PC-3 (cell line): Measurements from ENCODE around the gene MAP1LC3B2. TPM values are rescaled to one million over a fixed set of nuclear protein-coding genes. Genes with fewer than 3 reads are reported as not detected.
A peak's percentile ranks its signal among the peaks of the same experiment; 100 is the strongest.

Experiments
- ATAC-seq: fragments of 200-7000 bp; cut with Tn5 transposase; 2 replicates; pipeline ENCODE4 v1.9.1; 2020; ENCODE audit warnings: mild to moderate bottlenecking, moderate library complexity
- BruUV-seq: library from RNA; stranded (reverse); fragments of 400-500 nt; replicated peaks from 2 replicates; lab custom pipeline; 2021; lab: Mats Ljungman, UMichigan
- CTCF ChIA-PET: fragments of 300-600 bp; sonication (Branson Sonifier 250); formaldehyde crosslinking; loops from one replicate; lab custom pipeline; 2022; ENCODE audit warnings: antibody characterized with exemption; lab: Charles Lee
- POLR2A ChIA-PET: fragments of 300-600 bp; sonication (Branson Sonifier 250); formaldehyde crosslinking; loops from one replicate; lab custom pipeline; 2022; ENCODE audit warnings: antibody characterized with exemption; ENCODE audit not compliant: unreplicated experiment; lab: Charles Lee
- DNase-seq: peaks from one replicate; pipeline ENCODE4 v3.0.0-alpha.2; 2015
- H2AFZ ChIP-seq: fragments of 300-600 bp; sonication (generic); 2 replicates; pipeline ENCODE4 v1.6.0; 2016; ENCODE audit warnings: antibody characterized with exemption, low read length
- H3F3A ChIP-seq: fragments of 300-600 bp; sonication (generic); one replicate; pipeline ENCODE4 v1.6.0; 2017; ENCODE audit warnings: antibody characterized with exemption, low read length, control low read depth, mild to moderate bottlenecking; ENCODE audit not compliant: unreplicated experiment
- H3K27ac ChIP-seq: fragments of 300-600 bp; sonication (generic); 2 replicates; pipeline ENCODE4 v1.5.1; 2016; ENCODE audit warnings: mild to moderate bottlenecking, low read length
- H3K27me3 ChIP-seq: fragments of 300-600 bp; sonication (generic); 2 replicates; pipeline ENCODE4 v1.6.1; 2016; ENCODE audit warnings: low read length, mixed read lengths
- H3K36me3 ChIP-seq: fragments of 300-600 bp; sonication (generic); 2 replicates; pipeline ENCODE4 v1.6.1; 2016; ENCODE audit warnings: low read depth, mixed run types, low read length, mixed read lengths
- H3K4me1 ChIP-seq: fragments of 300-600 bp; sonication (generic); 2 replicates; pipeline ENCODE4 v1.5.1; 2016; ENCODE audit warnings: low read length; ENCODE audit not compliant: insufficient read depth
- H3K4me2 ChIP-seq: fragments of 300-600 bp; sonication (generic); 2 replicates; pipeline ENCODE4 v1.6.0; 2016; ENCODE audit warnings: low read length
- H3K4me3 ChIP-seq: fragments of 300-600 bp; sonication (generic); 2 replicates; pipeline ENCODE4 v1.5.1; 2016; ENCODE audit warnings: mild to moderate bottlenecking, low read length, mixed read lengths
- H3K79me2 ChIP-seq: fragments of 300-600 bp; sonication (generic); 2 replicates; pipeline ENCODE4 v1.6.1; 2017; ENCODE audit warnings: low read length, mixed read lengths
- H3K9ac ChIP-seq: fragments of 300-600 bp; sonication (generic); 2 replicates; pipeline ENCODE4 v1.6.0; 2016; ENCODE audit warnings: mild to moderate bottlenecking, low read length
- H3K9me2 ChIP-seq: fragments of 300-600 bp; sonication (generic); replicated peaks from 2 replicates; pipeline ENCODE4 v1.6.1; 2016; ENCODE audit warnings: mixed run types, low read length, mixed read lengths
- H3K9me3 ChIP-seq: fragments of 300-600 bp; sonication (generic); 2 replicates; pipeline ENCODE4 v1.6.1; 2016; ENCODE audit warnings: low read length, mixed read lengths
- H4K20me1 ChIP-seq: fragments of 300-600 bp; sonication (generic); 2 replicates; pipeline ENCODE4 v1.6.1; 2016; ENCODE audit warnings: low read length, mixed read lengths
- CTCF ChIP-seq: fragments of 300-600 bp; sonication (generic); conservative IDR thresholded peaks from 2 replicates; pipeline ENCODE4 v1.5.1; 2017; ENCODE audit warnings: antibody characterized with exemption, low read depth, mild to moderate bottlenecking, low read length
- EZH2 ChIP-seq: fragments of 300-600 bp; sonication (generic); IDR thresholded peaks from one replicate; pipeline ENCODE4 v1.6.1; 2017; ENCODE audit warnings: antibody characterized with exemption, mild to moderate bottlenecking, low read length; ENCODE audit not compliant: unreplicated experiment
- EZH2phosphoT487 ChIP-seq: fragments of 300-600 bp; sonication (generic); IDR thresholded peaks from 2 replicates; pipeline ENCODE4 v1.6.1; 2018; ENCODE audit warnings: mild to moderate bottlenecking, antibody characterized with exemption, low read length, borderline replicate concordance
- intact Hi-C: fragments of 100-400 bp; cut with micrococcal nuclease; formaldehyde crosslinking; loops from 2 replicates; pipeline ENCODE4 v1.9.0; 2023
- total RNA-seq: library from RNA; depleted of rRNA; stranded (reverse); fragments of >200 nt; gene quantifications from 2 replicates; pipeline ENCODE4 v1.2.3, GENCODE V29; 2014

The MAP1LC3B2 gene
- total RNA-seq, 1 experiment from 2014 or later, result not detected

- no peak overlapping the region for H3K4me3 ChIP-seq
- CTCF ChIA-PET, result no interaction called here
- H3K4me1 ChIP-seq, result no peaks in the 10 kb centered on the region
- no peaks in the 10 kb centered on the region for H3K9me3 ChIP-seq
- H3K9ac ChIP-seq, result no peak overlapping the region
- no peaks in the 10 kb centered on the region for H3F3A ChIP-seq
- no peak overlapping the region for H3K27ac ChIP-seq
- TF ChIP-seq EZH2 (no peak), EZH2phosphoT487 (no peak), CTCF (no peak)
- no peak overlapping the region for H2AFZ ChIP-seq
- DNase-seq (no peak), ATAC-seq (no peak)
- no peak overlapping the region for H3K4me2 ChIP-seq
- POLR2A ChIA-PET, result no interaction called here
- no peaks in the 10 kb centered on the region for H3K27me3 ChIP-seq
- 0 out of 2 replicates have a peak, but pooled peaks cover 3% of the 10 kb centered on the region for H3K9me2 ChIP-seq
- BruUV-seq, result no TSS peak
- no peaks in the 10 kb centered on the region for H4K20me1 ChIP-seq
- no peaks in the 10 kb centered on the region for H3K79me2 ChIP-seq
- H3K36me3 ChIP-seq, result no peaks in the 10 kb centered on the region
- intact Hi-C loops, result no loop called here
Observed at GRCh38 chr12:116551619-116551951, 7.6 kb upstream of the MAP1LC3B2 start.

GRCh38 chr12:116551952-116552772 is 7.0 kb upstream of the MAP1LC3B2 start:
- no peaks in the 10 kb centered on the region for H3K4me1 ChIP-seq
- H3K9me2 ChIP-seq, result 0 out of 2 replicates have a peak, but pooled peaks cover 3% of the 10 kb centered on the region
- H2AFZ ChIP-seq, result no peak overlapping the region
- TF ChIP-seq CTCF, result no peak
- TF ChIP-seq EZH2phosphoT487, result no peak
- no peak for TF ChIP-seq EZH2
- POLR2A ChIA-PET, result no interaction called here
- no peaks in the 10 kb centered on the region for H3K9me3 ChIP-seq
- no peak overlapping the region for H3K9ac ChIP-seq
- CTCF ChIA-PET, result no interaction called here
- H3K36me3 ChIP-seq, result no peaks in the 10 kb centered on the region
- no peaks in the 10 kb centered on the region for H3K79me2 ChIP-seq
- no peaks in the 10 kb centered on the region for H3K27me3 ChIP-seq
- intact Hi-C loops, result no loop called here
- no TSS peak for BruUV-seq
- H3F3A ChIP-seq, result no peaks in the 10 kb centered on the region
- no peak overlapping the region for H3K4me3 ChIP-seq
- no peaks in the 10 kb centered on the region for H4K20me1 ChIP-seq
- ATAC-seq, result no peak
- peak; percentile 13 for DNase-seq
- H3K27ac ChIP-seq, result no peak overlapping the region
- no peak overlapping the region for H3K4me2 ChIP-seq

GRCh38 chr12:116552773-116553373 is 6.3 kb upstream of the MAP1LC3B2 start:
- Histone ChIP-seq H3K9ac (no peak overlapping the region), H3K27ac (no peak overlapping the region), H3K4me3 (no peak overlapping the region), H4K20me1 (no peaks in the 10 kb centered on the region), H3F3A (no peaks in the 10 kb centered on the region), H3K4me2 (no peak overlapping the region), H3K79me2 (no peaks in the 10 kb centered on the region), H3K4me1 (no peaks in the 10 kb centered on the region), H3K9me3 (no peaks in the 10 kb centered on the region), H3K9me2 (0 out of 2 replicates have a peak, but pooled peaks cover 3% of the 10 kb centered on the region), H3K36me3 (no peaks in the 10 kb centered on the region), H3K27me3 (no peaks in the 10 kb centered on the region), H2AFZ (no peak overlapping the region)
- POLR2A ChIA-PET, result no interaction called here
- CTCF ChIA-PET, result no interaction called here
- ATAC-seq (no peak), DNase-seq (no peak)
- intact Hi-C loops, result no loop called here
- no TSS peak for BruUV-seq
- no peak for TF ChIP-seq EZH2phosphoT487
- TF ChIP-seq CTCF, result no peak
- no peak for TF ChIP-seq EZH2
